ENCODE results near the gene TWIST2.

- TF ChIP-seq CTCF (IDR thresholded peaks at IDR 0.05; ENCODE audit: poor library complexity, severe bottlenecking) (no peak), EZH2 (IDR thresholded peaks at IDR 0.05; ENCODE audit: borderline replicate concordance, insufficient read depth, low read length, poor library complexity, severe bottlenecking) (no peak)
Observed at GRCh38 chr2:238839428-238839827, 8.5 kb upstream of the TWIST2 start.

All from neural cell (in vitro differentiated cells).